Activated CD4-positive, alpha-beta memory T cell treated with anti-CD3 and anti-CD28 coated beads, Interleukin-2, amount 10 ng/mL, durations not matched to agents 7 days and 5 days (primary cell): ENCODE measurements around the gene CCDC89. TPM values are rescaled to one million over a fixed set of nuclear protein-coding genes. Genes with fewer than 3 reads are reported as not detected.

Experiments used
- CTCF ChIA-PET: fragments of 350-600 bp; sonication (Branson Sonifier 250); formaldehyde crosslinking; loops from one replicate; lab custom pipeline; 2021; ENCODE audit warnings: antibody characterized with exemption, inconsistent platforms; lab: Charles Lee
- POLR2A ChIA-PET: fragments of 350-600 bp; sonication (Branson Sonifier 250); formaldehyde crosslinking; loops from one replicate; lab custom pipeline; 2021; ENCODE audit warnings: antibody characterized with exemption; lab: Charles Lee
- DNase-seq: peaks from one replicate; pipeline ENCODE4 v3.0.0-alpha.2; 2020
- H3K27ac Mint-ChIP-seq: one replicate; pipeline ENCODE4 v1.8.0; 2021; ENCODE audit warnings: mild to moderate bottlenecking, mixed read lengths
- H3K27me3 Mint-ChIP-seq: one replicate; pipeline ENCODE4 v1.8.0; 2021; ENCODE audit warnings: mixed read lengths
- H3K36me3 Mint-ChIP-seq: one replicate; pipeline ENCODE4 v1.8.0; 2021; ENCODE audit warnings: low read depth, mixed read lengths
- H3K4me1 Mint-ChIP-seq: one replicate; pipeline ENCODE4 v1.8.0; 2021; ENCODE audit warnings: mixed read lengths
- H3K4me3 Mint-ChIP-seq: one replicate; pipeline ENCODE4 v1.8.0; 2021; ENCODE audit warnings: mild to moderate bottlenecking, mixed read lengths
- H3K9me3 Mint-ChIP-seq: one replicate; pipeline ENCODE4 v1.8.0; 2021; ENCODE audit warnings: mixed read lengths
- total RNA-seq, 2 experiments: library from RNA; stranded (reverse); gene quantifications; one replicate each; pipeline ENCODE4 v1.2.3, GENCODE V29; 2021

CCDC89 gene
- total RNA-seq, result 1 to 10 TPM; 1.1 to 1.7 TPM

- ChIA-PET CTCF (interaction anchor here (0.5 to 2.7 kb wide), 2 partner anchors 7 to 17 kb away, joined by 3 to 8 read pairs; no protein-coding TSS in a partner anchor), POLR2A (interaction anchor here (0.8 to 8.1 kb wide), 5 partner anchors 12 to 169 kb away, joined by 3 to 54 read pairs (median 5); partner anchors contain the start of genes CCDC83, CREBZF and TMEM126A)
- Mint-ChIP-seq H3K27me3 (peaks cover 4% of the 10 kb centered on the region), H3K9me3 (no peaks in the 10 kb centered on the region), H3K36me3 (peaks cover 15% of the 10 kb centered on the region), H3K27ac (no peak within 1 kb of the TSS), H3K4me1 (peaks cover 26% of the 10 kb centered on the region), H3K4me3 (no peak within 1 kb of the TSS)
- DNase-seq, result no peak
Measured at GRCh38 chr11:85685820-85686459, at the start of gene CCDC89. Gene CCDC89 (minus strand): TSS chr11:85686195. CDS start chr11:85686130, 65 bp downstream.

- Mint-ChIP-seq H3K9me3 (peaks cover 5% of the 10 kb centered on the region), H3K27ac (no peak overlapping the region), H3K27me3 (no peaks in the 10 kb centered on the region), H3K4me1 (peaks cover 12% of the 10 kb centered on the region), H3K36me3 (peaks cover 76% of the 10 kb centered on the region), H3K4me3 (no peak overlapping the region)
- ChIA-PET CTCF (no interaction called here), POLR2A (interaction anchor here (1.0 kb wide), 1 partner anchor 96 kb away, joined by 3 read pairs; no protein-coding TSS in a partner anchor)
- DNase-seq, result no peak
Measured at GRCh38 chr11:85732965-85733364, 47.0 kb upstream of the CCDC89 start.

- Mint-ChIP-seq H3K4me1 (no peaks in the 10 kb centered on the region), H3K4me3 (no peak overlapping the region), H3K9me3 (peaks cover 5% of the 10 kb centered on the region), H3K27ac (no peak overlapping the region), H3K27me3 (no peaks in the 10 kb centered on the region), H3K36me3 (peaks cover 54% of the 10 kb centered on the region)
- DNase-seq, result no peak
- ChIA-PET POLR2A (no interaction called here), CTCF (no interaction called here)
Measured at GRCh38 chr11:85726381-85726780, 40.4 kb upstream of the CCDC89 start.

- Mint-ChIP-seq H3K4me1 (no peaks in the 10 kb centered on the region), H3K27ac (no peak overlapping the region), H3K9me3 (peaks cover 5% of the 10 kb centered on the region), H3K36me3 (peaks cover 53% of the 10 kb centered on the region), H3K27me3 (no peaks in the 10 kb centered on the region), H3K4me3 (no peak overlapping the region)
- no peak for DNase-seq
- CTCF ChIA-PET, result no interaction called here
- POLR2A ChIA-PET, result no interaction called here
Measured at GRCh38 chr11:85725510-85726258, 39.7 kb upstream of the CCDC89 start.

GRCh38 chr11:85724748-85725465 lies 38.9 kb upstream of the CCDC89 start:
- Mint-ChIP-seq H3K27me3 (no peaks in the 10 kb centered on the region), H3K4me1 (no peaks in the 10 kb centered on the region), H3K4me3 (no peak overlapping the region), H3K36me3 (peaks cover 48% of the 10 kb centered on the region), H3K9me3 (peaks cover 5% of the 10 kb centered on the region), H3K27ac (no peak overlapping the region)
- ChIA-PET POLR2A (no interaction called here), CTCF (no interaction called here)
- no peak for DNase-seq

- DNase-seq, result no peak
- no peaks in the 10 kb centered on the region for H3K27me3 Mint-ChIP-seq
- no peak overlapping the region for H3K4me3 Mint-ChIP-seq
- H3K9me3 Mint-ChIP-seq, result no peaks in the 10 kb centered on the region
- POLR2A ChIA-PET, result interaction anchor here (1.2 to 1.6 kb wide), 2 partner anchors 10 to 30 kb away, joined by 3 to 5 read pairs; no protein-coding TSS in a partner anchor
- H3K27ac Mint-ChIP-seq, result no peak overlapping the region
- CTCF ChIA-PET, result interaction anchor here (1.1 kb wide), 1 partner anchor 28 kb away, joined by 3 read pairs; no protein-coding TSS in a partner anchor
- H3K4me1 Mint-ChIP-seq, result no peaks in the 10 kb centered on the region
- peaks cover 39% of the 10 kb centered on the region for H3K36me3 Mint-ChIP-seq
Measured at GRCh38 chr11:85723088-85723487, 37.1 kb upstream of the CCDC89 start.

- Mint-ChIP-seq H3K9me3 (no peaks in the 10 kb centered on the region), H3K4me1 (no peaks in the 10 kb centered on the region), H3K27ac (no peak overlapping the region), H3K4me3 (no peak overlapping the region), H3K36me3 (peaks cover 22% of the 10 kb centered on the region), H3K27me3 (no peaks in the 10 kb centered on the region)
- POLR2A ChIA-PET, result no interaction called here
- CTCF ChIA-PET, result no interaction called here
- DNase-seq, result no peak
Measured at GRCh38 chr11:85721191-85721590, 35.2 kb upstream of the CCDC89 start.

- no peaks in the 10 kb centered on the region for H3K4me1 Mint-ChIP-seq
- no peak for DNase-seq
- H3K27ac Mint-ChIP-seq, result no peak overlapping the region
- H3K4me3 Mint-ChIP-seq, result no peak overlapping the region
- no peaks in the 10 kb centered on the region for H3K27me3 Mint-ChIP-seq
- POLR2A ChIA-PET, result no interaction called here
- CTCF ChIA-PET, result interaction anchor here (1.5 kb wide), 1 partner anchor 135 kb away, joined by 3 read pairs; no protein-coding TSS in a partner anchor
- H3K36me3 Mint-ChIP-seq, result peaks cover 19% of the 10 kb centered on the region
- H3K9me3 Mint-ChIP-seq, result no peaks in the 10 kb centered on the region
Measured at GRCh38 chr11:85718991-85719807, 33.2 kb upstream of the CCDC89 start.

GRCh38 chr11:85718126-85718943 lies 32.3 kb upstream of the CCDC89 start:
- Mint-ChIP-seq H3K27ac (no peak overlapping the region), H3K36me3 (peaks cover 25% of the 10 kb centered on the region), H3K4me1 (no peaks in the 10 kb centered on the region), H3K27me3 (no peaks in the 10 kb centered on the region), H3K9me3 (no peaks in the 10 kb centered on the region), H3K4me3 (no peak overlapping the region)
- ChIA-PET POLR2A (no interaction called here), CTCF (no interaction called here)
- no peak for DNase-seq

- Mint-ChIP-seq H3K4me3 (no peak overlapping the region), H3K4me1 (no peaks in the 10 kb centered on the region), H3K9me3 (no peaks in the 10 kb centered on the region), H3K36me3 (peaks cover 28% of the 10 kb centered on the region), H3K27me3 (no peaks in the 10 kb centered on the region), H3K27ac (no peak overlapping the region)
- DNase-seq, result no peak
- ChIA-PET POLR2A (no interaction called here), CTCF (no interaction called here)
Measured at GRCh38 chr11:85717429-85717828, 31.4 kb upstream of the CCDC89 start.

GRCh38 chr11:85712953-85713352 lies 27.0 kb upstream of the CCDC89 start:
- no peaks in the 10 kb centered on the region for H3K27me3 Mint-ChIP-seq
- no peak overlapping the region for H3K27ac Mint-ChIP-seq
- H3K9me3 Mint-ChIP-seq, result no peaks in the 10 kb centered on the region
- H3K4me1 Mint-ChIP-seq, result no peaks in the 10 kb centered on the region
- H3K4me3 Mint-ChIP-seq, result no peak overlapping the region
- peaks cover 19% of the 10 kb centered on the region for H3K36me3 Mint-ChIP-seq
- DNase-seq, result no peak
- ChIA-PET CTCF (interaction anchor here (0.8 to 1.4 kb wide), 3 partner anchors 18 to 141 kb away, joined by 3 to 5 read pairs (median 3); no protein-coding TSS in a partner anchor), POLR2A (interaction anchor here (0.8 to 1.5 kb wide), 3 partner anchors 10 to 14 kb away, joined by 3 to 5 read pairs (median 5); no protein-coding TSS in a partner anchor)
